OCI-LY3 (cell line): Measurements from ENCODE around the gene SNX25.

Experiments used
- H2AFZ ChIP-seq: fragments of 200-600, 300-600 bp; shearing (Covaris generic); 2 replicates; pipeline ENCODE4 v1.6.0; 2014; ENCODE audit warnings: antibody characterized with exemption, low read depth, low read length
- H3K27ac ChIP-seq: fragments of 200-600, 300-600 bp; sonication (generic); 2 replicates; pipeline ENCODE4 v1.5.1; 2014; ENCODE audit warnings: mild to moderate bottlenecking, low read length, moderate library complexity, mixed read lengths
- H3K27me3 ChIP-seq: fragments of 200-600, 300-600 bp; sonication (generic); 2 replicates; pipeline ENCODE4 v1.6.1; 2014; ENCODE audit warnings: low read depth, low read length, mixed read lengths
- H3K36me3 ChIP-seq: fragments of 200-600, 300-600 bp; sonication (generic); replicated peaks from 2 replicates; pipeline ENCODE3; 2014; ENCODE audit warnings: low read depth, low read length, mixed read lengths
- H3K4me1 ChIP-seq: fragments of 300-600, 200-600 bp; sonication (generic); 2 replicates; pipeline ENCODE4 v1.6.1; 2014; ENCODE audit warnings: low read length, mixed read lengths
- H3K4me2 ChIP-seq: fragments of 200-600, 300-600 bp; sonication (generic); 2 replicates; pipeline ENCODE4 v1.6.1; 2014; ENCODE audit warnings: low read length, mixed read lengths
- H3K4me3 ChIP-seq: fragments of 300-600, 200-600 bp; sonication (generic); 2 replicates; pipeline ENCODE4 v1.5.1; 2014; ENCODE audit warnings: antibody characterized with exemption, mild to moderate bottlenecking, low read length, moderate library complexity
- H3K79me2 ChIP-seq: fragments of 300-600, 200-600 bp; shearing (Covaris generic); 2 replicates; pipeline ENCODE4 v1.6.1; 2014; ENCODE audit warnings: mild to moderate bottlenecking, low read length, mixed read lengths
- H3K9ac ChIP-seq: fragments of 300-600, 200-600 bp; shearing (Covaris generic); 2 replicates; pipeline ENCODE4 v1.6.0; 2014; ENCODE audit warnings: mild to moderate bottlenecking, low read length, moderate library complexity
- H3K9me3 ChIP-seq: fragments of 200-600, 300-600 bp; shearing (Covaris generic); 2 replicates; pipeline ENCODE4 v1.6.1; 2014; ENCODE audit warnings: low read length, mixed read lengths; ENCODE audit not compliant: insufficient read depth
- H4K20me1 ChIP-seq: fragments of 200-600, 300-600 bp; sonication (generic); 2 replicates; pipeline ENCODE4 v1.6.1; 2016; ENCODE audit warnings: low read length, mixed read lengths; ENCODE audit not compliant: insufficient read depth
- EZH2phosphoT487 ChIP-seq: fragments of 200-600 bp; shearing (Covaris generic); IDR thresholded peaks from 2 replicates; pipeline ENCODE4 v1.6.1; 2018; ENCODE audit warnings: antibody characterized with exemption, mixed run types, low read depth
- TF ChIP-seq, protein P1 (sequence below): fragments of 200-600, 300-600 bp; sonication (generic); IDR thresholded peaks from 2 replicates; pipeline ENCODE4 v1.5.1; 2014; ENCODE audit warnings: antibody characterized with exemption, low read length, low read depth

SNX25 gene

DNA sequence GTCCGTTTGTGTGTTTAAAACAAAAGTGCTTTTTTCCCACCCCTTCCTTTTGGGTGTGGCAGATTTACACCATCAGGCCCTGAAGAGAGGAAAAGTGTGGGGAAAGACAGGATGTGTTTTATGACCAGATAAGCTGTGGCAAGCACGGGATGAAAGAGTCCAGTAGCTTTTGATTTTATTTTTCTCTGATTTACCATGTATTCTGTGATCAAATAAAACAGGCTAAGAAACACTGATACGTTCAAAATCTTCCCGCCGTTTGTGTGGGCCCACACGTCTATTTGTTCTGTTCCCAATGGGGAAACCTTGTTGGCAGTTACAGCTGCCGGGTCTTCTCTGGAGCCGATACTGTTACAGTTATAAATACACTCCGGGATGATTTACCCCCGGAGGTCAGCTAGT lies 175.5 kb downstream of the SNX25 start:
- Histone ChIP-seq H4K20me1 (no peaks in the 10 kb centered on the region), H3K4me2 (no peak overlapping the region), H3K4me1 (no peaks in the 10 kb centered on the region), H3K79me2 (no peaks in the 10 kb centered on the region), H3K4me3 (no peak overlapping the region), H3K9me3 (no peaks in the 10 kb centered on the region), H3K27me3 (no peaks in the 10 kb centered on the region), H3K27ac (no peak overlapping the region), H2AFZ (no peak overlapping the region), H3K36me3 (no peaks in the 10 kb centered on the region), H3K9ac (no peak overlapping the region)
- no peak for TF ChIP-seq EZH2phosphoT487
- TF ChIP-seq, protein P1, sequence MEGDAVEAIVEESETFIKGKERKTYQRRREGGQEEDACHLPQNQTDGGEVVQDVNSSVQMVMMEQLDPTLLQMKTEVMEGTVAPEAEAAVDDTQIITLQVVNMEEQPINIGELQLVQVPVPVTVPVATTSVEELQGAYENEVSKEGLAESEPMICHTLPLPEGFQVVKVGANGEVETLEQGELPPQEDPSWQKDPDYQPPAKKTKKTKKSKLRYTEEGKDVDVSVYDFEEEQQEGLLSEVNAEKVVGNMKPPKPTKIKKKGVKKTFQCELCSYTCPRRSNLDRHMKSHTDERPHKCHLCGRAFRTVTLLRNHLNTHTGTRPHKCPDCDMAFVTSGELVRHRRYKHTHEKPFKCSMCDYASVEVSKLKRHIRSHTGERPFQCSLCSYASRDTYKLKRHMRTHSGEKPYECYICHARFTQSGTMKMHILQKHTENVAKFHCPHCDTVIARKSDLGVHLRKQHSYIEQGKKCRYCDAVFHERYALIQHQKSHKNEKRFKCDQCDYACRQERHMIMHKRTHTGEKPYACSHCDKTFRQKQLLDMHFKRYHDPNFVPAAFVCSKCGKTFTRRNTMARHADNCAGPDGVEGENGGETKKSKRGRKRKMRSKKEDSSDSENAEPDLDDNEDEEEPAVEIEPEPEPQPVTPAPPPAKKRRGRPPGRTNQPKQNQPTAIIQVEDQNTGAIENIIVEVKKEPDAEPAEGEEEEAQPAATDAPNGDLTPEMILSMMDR, result no peak

DNA sequence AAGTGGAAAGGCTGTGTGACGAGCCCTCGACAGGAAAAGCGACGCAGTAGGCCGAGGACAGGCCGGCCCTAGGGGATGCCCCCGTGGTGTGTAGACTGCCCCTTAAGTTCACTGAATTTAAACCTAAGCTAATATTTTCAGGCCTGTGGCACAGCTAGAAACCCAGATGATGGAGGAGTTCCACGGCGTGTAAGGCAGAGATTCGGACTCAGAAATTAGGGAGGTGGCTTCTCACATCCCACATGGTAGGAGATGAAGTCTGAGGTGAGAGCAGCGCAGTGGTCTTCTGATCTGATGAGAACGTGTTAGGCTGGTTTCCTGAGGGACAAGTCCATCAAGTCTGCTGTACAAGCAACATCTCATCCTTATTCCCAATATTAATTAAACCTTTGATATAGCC lies 178.6 kb downstream of the SNX25 start:
- Histone ChIP-seq H3K36me3 (no peaks in the 10 kb centered on the region), H3K9ac (no peak overlapping the region), H3K79me2 (no peaks in the 10 kb centered on the region), H3K9me3 (no peaks in the 10 kb centered on the region), H3K4me1 (no peaks in the 10 kb centered on the region), H3K4me3 (no peak overlapping the region), H4K20me1 (no peaks in the 10 kb centered on the region), H3K27me3 (no peaks in the 10 kb centered on the region), H2AFZ (no peak overlapping the region), H3K4me2 (no peak overlapping the region), H3K27ac (no peak overlapping the region)
- TF ChIP-seq, protein P1, result no peak
- TF ChIP-seq EZH2phosphoT487, result no peak

DNA sequence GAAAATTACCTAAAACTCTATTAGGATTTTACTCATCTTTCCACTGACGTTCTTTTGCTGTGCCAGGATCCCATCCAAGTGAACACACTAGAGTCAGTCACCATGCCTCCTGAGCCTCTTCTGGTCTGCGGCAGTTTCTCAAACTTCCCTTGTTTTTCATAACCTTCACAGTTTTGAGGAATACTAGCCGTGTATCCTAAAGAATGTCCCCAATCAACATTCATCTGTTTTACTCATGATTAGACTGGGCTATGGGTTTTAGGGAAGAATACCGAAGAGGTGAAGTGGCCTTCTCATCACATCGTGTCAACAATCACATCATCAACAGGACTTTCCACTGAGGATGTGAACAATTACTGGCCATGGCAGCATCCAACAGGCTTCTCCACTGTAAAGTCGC lies 181.5 kb downstream of the SNX25 start:
- Histone ChIP-seq H3K27me3 (no peaks in the 10 kb centered on the region), H3K36me3 (no peaks in the 10 kb centered on the region), H3K27ac (no peak overlapping the region), H3K4me3 (no peak overlapping the region), H3K9ac (no peak overlapping the region), H3K4me1 (peaks cover 5% of the 10 kb centered on the region; the same call in 1 of the 2 replicates), H4K20me1 (no peaks in the 10 kb centered on the region), H3K9me3 (no peaks in the 10 kb centered on the region), H2AFZ (no peak overlapping the region), H3K4me2 (no peak overlapping the region), H3K79me2 (no peaks in the 10 kb centered on the region)
- TF ChIP-seq, protein P1, result no peak
- TF ChIP-seq EZH2phosphoT487, result no peak

DNA sequence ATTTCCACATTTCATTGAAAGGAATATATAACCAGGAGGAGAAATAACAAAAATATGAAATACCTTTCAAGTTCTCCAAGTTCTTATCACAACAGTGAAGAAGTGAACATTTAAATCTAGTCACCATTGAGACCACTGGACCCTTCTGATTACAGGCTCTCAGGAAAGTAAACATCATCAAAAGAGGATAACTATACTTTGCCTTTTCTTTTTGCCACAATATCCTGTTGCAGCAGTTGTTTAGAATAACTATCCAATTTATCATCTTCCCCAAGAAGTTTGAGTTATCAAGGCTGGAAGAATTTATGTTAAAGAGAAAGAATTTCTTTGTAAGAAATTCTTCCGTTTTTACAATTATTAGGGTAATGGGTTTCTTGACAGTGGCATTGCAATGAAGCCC lies 182.8 kb downstream of the SNX25 start:
- no peak overlapping the region for H3K4me2 ChIP-seq
- H3K27me3 ChIP-seq, result no peaks in the 10 kb centered on the region
- no peaks in the 10 kb centered on the region for H3K36me3 ChIP-seq
- H3K9me3 ChIP-seq, result no peaks in the 10 kb centered on the region
- no peak for TF ChIP-seq EZH2phosphoT487
- TF ChIP-seq, protein P1, result no peak
- no peak overlapping the region for H3K27ac ChIP-seq
- peaks cover 5% of the 10 kb centered on the region; the same call in 1 of the 2 replicates for H3K4me1 ChIP-seq
- H3K9ac ChIP-seq, result no peak overlapping the region
- no peaks in the 10 kb centered on the region for H4K20me1 ChIP-seq
- H3K79me2 ChIP-seq, result no peaks in the 10 kb centered on the region
- H2AFZ ChIP-seq, result no peak overlapping the region
- no peak overlapping the region for H3K4me3 ChIP-seq
